IMR-90 (cell line): ENCODE results near the gene MPP1. TPM values are rescaled to one million over a fixed set of nuclear protein-coding genes. Genes with fewer than 3 reads are reported as not detected.

Source experiments
- ATAC-seq: fragments of 200-7000 bp; cut with Tn5 transposase; 2 replicates; pipeline ENCODE4 v1.9.1; 2020; ENCODE audit warnings: low read depth, mild to moderate bottlenecking, moderate library complexity
- BruUV-seq: library from RNA; stranded (reverse); fragments of 400-500 nt; replicated peaks from 2 replicates; lab custom pipeline; 2021; lab: Mats Ljungman, UMichigan
- CTCF ChIA-PET: fragments of 300-600 bp; formaldehyde crosslinking; extraction: SDS; loops from one replicate; lab custom pipeline; 2021; ENCODE audit warnings: antibody characterized with exemption; lab: Yijun Ruan, JAX
- POLR2A ChIA-PET: fragments of 300-600 bp; sonication (Branson Sonifier 250); formaldehyde crosslinking; loops from one replicate; lab custom pipeline; 2022; ENCODE audit warnings: antibody characterized with exemption; ENCODE audit not compliant: unreplicated experiment; lab: Charles Lee
- DNase-seq: peaks from one replicate; pipeline ENCODE4 v3.0.0; 2013
- H2AFZ ChIP-seq: replicated peaks from 2 replicates; pipeline ENCODE3; 2013; ENCODE audit warnings: low read length, mild to moderate bottlenecking; ENCODE audit not compliant: poor library complexity
- H2AK5ac ChIP-seq: 2 replicates; pipeline ENCODE4 v1.6.1; 2013; ENCODE audit warnings: low read depth, low read length, inconsistent platforms
- H2AK9ac ChIP-seq: replicated peaks from 2 replicates; pipeline ENCODE3; 2013; ENCODE audit warnings: mild to moderate bottlenecking, low read depth, low read length, moderate library complexity; ENCODE audit not compliant: poor library complexity
- H2BK120ac ChIP-seq: 2 replicates; pipeline ENCODE4 v1.6.1; 2013; ENCODE audit warnings: low read depth, low read length, inconsistent platforms
- H2BK15ac ChIP-seq: 3 replicates; pipeline ENCODE4 v1.6.1; 2013; ENCODE audit warnings: low read depth, low read length, inconsistent platforms
- H2BK20ac ChIP-seq: 2 replicates; pipeline ENCODE4 v1.6.1; 2013; ENCODE audit warnings: low read depth, mild to moderate bottlenecking, inconsistent platforms, low read length, moderate library complexity
- H2BK5ac ChIP-seq: 2 replicates; pipeline ENCODE4 v1.6.1; 2013; ENCODE audit warnings: mild to moderate bottlenecking, low read depth, low read length, inconsistent platforms; ENCODE audit not compliant: poor library complexity, severe bottlenecking
- H3K14ac ChIP-seq: replicated peaks from 2 replicates; pipeline ENCODE4 v1.6.1; 2013; ENCODE audit warnings: low read depth, low read length, inconsistent platforms
- H3K18ac ChIP-seq: 2 replicates; pipeline ENCODE4 v1.6.1; 2013; ENCODE audit warnings: low read depth, low read length, control low read depth
- H3K23ac ChIP-seq: 2 replicates; pipeline ENCODE4 v1.6.1; 2013; ENCODE audit warnings: low read depth, low read length, inconsistent platforms
- H3K27ac ChIP-seq: 2 replicates; pipeline ENCODE4 v1.5.1; 2013; ENCODE audit warnings: mild to moderate bottlenecking, control low read depth, low read length; ENCODE audit not compliant: insufficient read depth
- H3K27me3 ChIP-seq: 2 replicates; pipeline ENCODE4 v1.6.1; 2013; ENCODE audit warnings: low read length; ENCODE audit not compliant: control insufficient read depth, insufficient read depth
- H3K36me3 ChIP-seq: 2 replicates; pipeline ENCODE4 v1.6.1; 2013; ENCODE audit warnings: low read length, mixed read lengths; ENCODE audit not compliant: control insufficient read depth, insufficient read depth
- H3K4ac ChIP-seq: 2 replicates; pipeline ENCODE4 v1.6.1; 2013; ENCODE audit warnings: low read depth, low read length, inconsistent platforms
- H3K4me1 ChIP-seq: 2 replicates; pipeline ENCODE4 v1.6.1; 2013; ENCODE audit warnings: low read length, mixed read lengths; ENCODE audit not compliant: control insufficient read depth, insufficient read depth
- H3K4me2 ChIP-seq: 2 replicates; pipeline ENCODE4 v1.6.1; 2013; ENCODE audit warnings: low read depth, mild to moderate bottlenecking, control low read depth, low read length, moderate library complexity
- H3K4me3 ChIP-seq: 2 replicates; pipeline ENCODE4 v1.5.1; 2013; ENCODE audit warnings: low read depth, mild to moderate bottlenecking, control low read depth, low read length, moderate library complexity; ENCODE audit not compliant: insufficient read depth
- H3K56ac ChIP-seq: 2 replicates; pipeline ENCODE4 v1.6.1; 2013; ENCODE audit warnings: low read length, inconsistent platforms; ENCODE audit not compliant: insufficient read depth; ENCODE audit errors: extremely low read depth
- H3K79me1 ChIP-seq, 2 experiments: 2 replicates each; pipeline ENCODE4 v1.6.1; 2013; ENCODE audit warnings: low read length in 2 of 2, inconsistent platforms in 1 of 2, low read depth in 1 of 2
- H3K9ac ChIP-seq: 2 replicates; pipeline ENCODE4 v1.6.1; 2013; ENCODE audit warnings: low read depth, low read length, control low read depth
- H3K9me1 ChIP-seq: 2 replicates; pipeline ENCODE4 v1.6.1; 2013; ENCODE audit warnings: low read length, inconsistent platforms; ENCODE audit not compliant: insufficient read depth
- H3K9me3 ChIP-seq: 2 replicates; pipeline ENCODE4 v1.6.1; 2013; ENCODE audit warnings: low read length; ENCODE audit not compliant: control insufficient read depth, insufficient read depth
- H4K20me1 ChIP-seq: 2 replicates; pipeline ENCODE4 v1.6.1; 2013; ENCODE audit warnings: low read length, inconsistent platforms; ENCODE audit not compliant: insufficient read depth
- H4K5ac ChIP-seq: 2 replicates; pipeline ENCODE4 v1.6.1; 2013; ENCODE audit warnings: mild to moderate bottlenecking, low read depth, low read length, control low read depth
- H4K8ac ChIP-seq, 2 experiments: 2 replicates each; pipeline ENCODE4 v1.6.1; 2013; ENCODE audit warnings: low read depth in 2 of 2, low read length in 2 of 2, control low read depth in 1 of 2, inconsistent platforms in 1 of 2
- H4K91ac ChIP-seq: 2 replicates; pipeline ENCODE4 v1.6.1; 2013; ENCODE audit warnings: low read depth, low read length, inconsistent platforms; ENCODE audit not compliant: insufficient read depth
- CEBPB ChIP-seq: IDR thresholded peaks from 2 replicates; pipeline ENCODE4 v1.6.1; 2012; ENCODE audit warnings: low read depth, low read length, improper control_type of control experiment
- MAZ ChIP-seq: IDR thresholded peaks from 2 replicates; pipeline ENCODE4 v1.6.1; 2012; ENCODE audit warnings: low read depth, mild to moderate bottlenecking, low read length, improper control_type of control experiment, moderate library complexity, borderline replicate concordance
- MXI1 ChIP-seq: IDR thresholded peaks from 2 replicates; pipeline ENCODE4 v1.6.1; 2012; ENCODE audit warnings: low read depth, mild to moderate bottlenecking, low read length, moderate library complexity, borderline replicate concordance
- NFE2L2 ChIP-seq: fragments of 150-350 bp; IDR thresholded peaks from 2 replicates; pipeline ENCODE4 v1.6.1; 2016; ENCODE audit warnings: low read depth, mild to moderate bottlenecking, low read length
- POLR2A ChIP-seq: IDR thresholded peaks from 2 replicates; pipeline ENCODE4 v1.6.1; 2012; ENCODE audit warnings: mild to moderate bottlenecking, low read depth, low read length
- RFX5 ChIP-seq: IDR thresholded peaks from 2 replicates; pipeline ENCODE4 v1.8.0; 2012; ENCODE audit warnings: low read depth, mild to moderate bottlenecking, low read length, moderate library complexity
- SMC3 ChIP-seq: fragments of 150-350 bp; IDR thresholded peaks from 2 replicates; pipeline ENCODE4 v1.6.1; 2016; ENCODE audit warnings: low read depth, mild to moderate bottlenecking, antibody characterized with exemption, low read length, moderate library complexity
- WGBS, 2 experiments: methylation state at CpG; one replicate each; pipeline versions ENCODE4 v1.1.5 to v1.1.7; 2013; ENCODE audit warnings: missing lambda C conversion rate in 2 of 2; ENCODE audit not compliant: insufficient read length in 1 of 2; ENCODE audit errors: extremely low coverage in 2 of 2; 5-methylcytosine and 5-hydroxymethylcytosine counted together
- dilution Hi-C: fragments of 300-500 bp; cut with HindIII; formaldehyde crosslinking; loops from one replicate; pipeline ENCODE4 v1.14.3; 2018; ENCODE audit warnings: low sequenced_read_pairs; ENCODE audit not compliant: unreplicated experiment
- in situ Hi-C: fragments of 300-500 bp; cut with MboI; formaldehyde crosslinking; loops from 3 replicates; pipeline ENCODE4 v1.14.3; 2019; ENCODE audit warnings: low sequenced_read_pairs, inconsistent platforms, mixed read lengths
- intact Hi-C: fragments of 100-400 bp; cut with micrococcal nuclease; formaldehyde crosslinking; loops from 2 replicates; pipeline ENCODE4 v1.10.0; 2022
- polyA plus RNA-seq, 3 experiments: library from polyadenylated mRNA; depleted of rRNA; stranded (reverse); fragments of >200 nt; gene quantifications; 2 replicates each; pipeline ENCODE4 v1.2.3, GENCODE V29; 2012; ENCODE audit warnings: low replicate concordance in 1 of 3
- total RNA-seq: library from RNA; depleted of rRNA; stranded (reverse); fragments of >200 nt; gene quantifications from 2 replicates; pipeline ENCODE4 v1.2.3, GENCODE V29; 2012
- TF ChIP-seq, protein P1 (sequence below): conservative IDR thresholded peaks from 2 replicates; pipeline ENCODE4 v1.5.1; 2012; ENCODE audit warnings: mild to moderate bottlenecking, low read depth, low read length, improper control_type of control experiment

MPP1 gene
- total and polyA plus RNA-seq, 2 of the 4 experiments (the other 2 are of a cell fraction), result 35.2 to 43.0 TPM

DNA sequence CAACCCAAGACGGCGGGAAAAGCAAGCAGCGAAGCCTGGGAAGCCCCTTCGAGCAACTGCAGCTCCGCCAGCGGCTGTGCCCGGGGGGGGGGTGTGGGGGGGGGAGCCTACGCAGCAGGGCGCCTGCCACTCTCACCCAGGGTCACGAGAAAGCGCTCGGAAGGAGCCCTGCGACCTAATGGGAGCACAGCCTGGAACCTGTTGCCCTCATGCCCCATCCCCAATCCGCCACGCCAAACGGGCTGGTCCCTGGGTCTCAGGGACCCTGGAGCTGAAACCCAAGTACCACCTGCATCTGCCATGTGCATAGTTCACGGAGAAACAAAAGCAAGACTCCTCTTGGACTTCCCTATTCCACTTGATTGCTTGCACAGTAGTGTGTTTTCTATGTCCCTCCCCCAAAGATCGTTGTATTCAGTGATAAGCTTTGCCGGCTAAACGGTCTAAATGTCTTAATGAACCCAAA, 54.0 kb downstream of the MPP1 start:
- Histone ChIP-seq H3K4ac (no peak overlapping the region), H2AK9ac (no peak overlapping the region), H3K4me1 (no peaks in the 10 kb centered on the region), H3K4me2 (0 out of 2 replicates have a peak overlapping the region, but pooled peaks have one; percentile 44), H4K91ac (no peak overlapping the region), H2AK5ac (no peak overlapping the region), H3K23ac (no peak overlapping the region), H4K8ac (no peak overlapping the region), H3K56ac (no peak overlapping the region), H4K20me1 (no peaks in the 10 kb centered on the region), H2BK120ac (no peak overlapping the region), H4K5ac (peak overlapping the region; percentile 67; the same call in 1 of the 2 replicates), H3K14ac (no peak overlapping the region), H3K4me3 (peak overlapping the region; percentile 82), H2BK15ac (no peak overlapping the region), H3K9me3 (no peaks in the 10 kb centered on the region), H2AFZ (peak overlapping the region; percentile 50), H3K27me3 (peaks cover 2% of the 10 kb centered on the region), H3K36me3 (no peaks in the 10 kb centered on the region), H3K27ac (no peak overlapping the region), H2BK20ac (no peak overlapping the region), H3K9me1 (no peaks in the 10 kb centered on the region), H3K18ac (no peak overlapping the region), H3K79me1 (no peaks in the 10 kb centered on the region; a peak in 1 of 4 replicates), H3K9ac (no peak overlapping the region), H2BK5ac (no peak overlapping the region)
- peak; percentile 8 for ATAC-seq
- 47% methylated on average over 3 of the region's 20 CpGs; no CpG with 5 or more reads in 1 of the 2 experiments for WGBS, 2 experiments
- in situ Hi-C loops, result no loop called here
- ChIA-PET POLR2A (no interaction called here), CTCF (no interaction called here)
- TF ChIP-seq SMC3 (no peak), CEBPB (no peak), POLR2A (no peak), MXI1 (no peak), MAZ (no peak), RFX5 (no peak), NFE2L2 (no peak)
- TF ChIP-seq, protein P1, sequence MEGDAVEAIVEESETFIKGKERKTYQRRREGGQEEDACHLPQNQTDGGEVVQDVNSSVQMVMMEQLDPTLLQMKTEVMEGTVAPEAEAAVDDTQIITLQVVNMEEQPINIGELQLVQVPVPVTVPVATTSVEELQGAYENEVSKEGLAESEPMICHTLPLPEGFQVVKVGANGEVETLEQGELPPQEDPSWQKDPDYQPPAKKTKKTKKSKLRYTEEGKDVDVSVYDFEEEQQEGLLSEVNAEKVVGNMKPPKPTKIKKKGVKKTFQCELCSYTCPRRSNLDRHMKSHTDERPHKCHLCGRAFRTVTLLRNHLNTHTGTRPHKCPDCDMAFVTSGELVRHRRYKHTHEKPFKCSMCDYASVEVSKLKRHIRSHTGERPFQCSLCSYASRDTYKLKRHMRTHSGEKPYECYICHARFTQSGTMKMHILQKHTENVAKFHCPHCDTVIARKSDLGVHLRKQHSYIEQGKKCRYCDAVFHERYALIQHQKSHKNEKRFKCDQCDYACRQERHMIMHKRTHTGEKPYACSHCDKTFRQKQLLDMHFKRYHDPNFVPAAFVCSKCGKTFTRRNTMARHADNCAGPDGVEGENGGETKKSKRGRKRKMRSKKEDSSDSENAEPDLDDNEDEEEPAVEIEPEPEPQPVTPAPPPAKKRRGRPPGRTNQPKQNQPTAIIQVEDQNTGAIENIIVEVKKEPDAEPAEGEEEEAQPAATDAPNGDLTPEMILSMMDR, result no peak
- intact Hi-C loops, result no loop called here
- DNase-seq, result no peak
- dilution Hi-C loops, result no loop called here
- BruUV-seq, result no TSS peak
